Mucosa of descending colon (tissue), 3 donors: ENCODE data around the gene SPARC. TPM values are rescaled to one million over a fixed set of nuclear protein-coding genes. Genes with fewer than 3 reads are reported as not detected.

Source experiments
- ATAC-seq: fragments of 200-7000 bp; cut with Tn5 transposase; one replicate; pipeline ENCODE4 v1.9.1; 2020; ENCODE audit warnings: mild to moderate bottlenecking, moderate library complexity
- DNase-seq, 3 donors: peaks; one replicate each; pipeline ENCODE4 v3.0.0-alpha.2; 2020
- H3K36me3 ChIP-seq: fragments of 200-600 bp; one replicate; pipeline ENCODE4 v1.8.0; 2021; ENCODE audit warnings: low read depth, mild to moderate bottlenecking
- H3K4me1 ChIP-seq: fragments of 200-600 bp; one replicate; pipeline ENCODE4 v1.8.0; 2021; ENCODE audit warnings: low read depth, mild to moderate bottlenecking
- H3K4me3 ChIP-seq: fragments of 200-600 bp; one replicate; pipeline ENCODE4 v1.8.0; 2021; ENCODE audit warnings: mild to moderate bottlenecking
- H3K9me3 ChIP-seq: fragments of 200-600 bp; one replicate; pipeline ENCODE4 v1.8.0; 2021; ENCODE audit warnings: mild to moderate bottlenecking
- intact Hi-C, 2 donors: fragments of 100-400 bp; cut with DNase I in 1 of 2; cut with micrococcal nuclease in 1 of 2; formaldehyde crosslinking; loops; one replicate each; pipeline versions ENCODE4 v1.11.0 to v1.11.1; 2022; cut with DNase I, micrococcal nuclease
- total RNA-seq, 3 donors: library from RNA; stranded (reverse); fragmentation: NEBNext Ultra II Directional in 2 of 3; extraction: Animal tissue kit (Norgen Biotek cat#: 25700) in 2 of 3; gene quantifications; one replicate each; pipeline versions ENCODE4 v1.2.1 to v1.2.4, GENCODE V29; 2021 to 2023
- TF ChIP-seq, protein P1 (sequence below): fragments of 200-600 bp; IDR thresholded peaks from one replicate; pipeline ENCODE4 v1.8.0; 2022; ENCODE audit warnings: antibody characterized with exemption, mild to moderate bottlenecking
- donor health status: DM: no; HTN: no; CAD: no; lungs with moderate emphysema.
- donor health status: DM: no; HTN: no; CAD: no.
- donor health status: DM: no; HTN: yes; CAD: no.

SPARC gene
- total RNA-seq, 3 donors from 2014 or later, result 78.0 to 410 (median 227) TPM

GRCh38 chr5:151648988-151649387, 37.7 kb downstream of the SPARC start:
- intact Hi-C loops, result no loop called here
- H3K36me3 ChIP-seq, result no peaks in the 10 kb centered on the region
- ATAC-seq (no peak), DNase-seq (no peak)
- no peaks in the 10 kb centered on the region for H3K4me1 ChIP-seq
- no peak overlapping the region for H3K4me3 ChIP-seq
- no peaks in the 10 kb centered on the region for H3K9me3 ChIP-seq
- TF ChIP-seq, protein P1, sequence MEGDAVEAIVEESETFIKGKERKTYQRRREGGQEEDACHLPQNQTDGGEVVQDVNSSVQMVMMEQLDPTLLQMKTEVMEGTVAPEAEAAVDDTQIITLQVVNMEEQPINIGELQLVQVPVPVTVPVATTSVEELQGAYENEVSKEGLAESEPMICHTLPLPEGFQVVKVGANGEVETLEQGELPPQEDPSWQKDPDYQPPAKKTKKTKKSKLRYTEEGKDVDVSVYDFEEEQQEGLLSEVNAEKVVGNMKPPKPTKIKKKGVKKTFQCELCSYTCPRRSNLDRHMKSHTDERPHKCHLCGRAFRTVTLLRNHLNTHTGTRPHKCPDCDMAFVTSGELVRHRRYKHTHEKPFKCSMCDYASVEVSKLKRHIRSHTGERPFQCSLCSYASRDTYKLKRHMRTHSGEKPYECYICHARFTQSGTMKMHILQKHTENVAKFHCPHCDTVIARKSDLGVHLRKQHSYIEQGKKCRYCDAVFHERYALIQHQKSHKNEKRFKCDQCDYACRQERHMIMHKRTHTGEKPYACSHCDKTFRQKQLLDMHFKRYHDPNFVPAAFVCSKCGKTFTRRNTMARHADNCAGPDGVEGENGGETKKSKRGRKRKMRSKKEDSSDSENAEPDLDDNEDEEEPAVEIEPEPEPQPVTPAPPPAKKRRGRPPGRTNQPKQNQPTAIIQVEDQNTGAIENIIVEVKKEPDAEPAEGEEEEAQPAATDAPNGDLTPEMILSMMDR, result no peak

DNA sequence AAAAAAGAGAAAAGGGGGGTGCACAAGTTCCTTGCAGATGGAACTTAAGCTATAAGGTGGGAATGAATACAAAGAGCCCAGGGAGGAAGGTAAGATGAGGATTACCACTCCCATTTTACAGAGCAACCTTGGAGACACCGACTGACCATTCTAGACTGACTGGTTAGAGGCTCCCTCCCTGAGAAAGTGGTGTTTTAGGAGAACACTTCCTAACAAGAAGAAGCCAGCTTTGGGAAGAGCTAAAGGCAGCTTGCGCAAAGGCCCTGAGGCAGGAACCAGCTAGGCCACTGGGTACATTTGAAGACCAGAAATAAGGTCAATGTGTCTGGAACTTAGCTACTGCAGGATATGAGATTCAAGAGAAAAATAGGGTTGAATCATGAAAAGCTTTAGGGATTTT, 38.6 kb downstream of the SPARC start:
- no peaks in the 10 kb centered on the region for H3K36me3 ChIP-seq
- H3K4me3 ChIP-seq, result no peak overlapping the region
- intact Hi-C loops, result no loop called here
- H3K9me3 ChIP-seq, result no peaks in the 10 kb centered on the region
- ATAC-seq, result no peak
- no peak for DNase-seq
- no peaks in the 10 kb centered on the region for H3K4me1 ChIP-seq
- TF ChIP-seq, protein P1, result no peak

GRCh38 chr5:151647320-151647861, 39.3 kb downstream of the SPARC start:
- DNase-seq (no peak), ATAC-seq (no peak)
- TF ChIP-seq, protein P1, result no peak
- H3K36me3 ChIP-seq, result no peaks in the 10 kb centered on the region
- H3K4me1 ChIP-seq, result no peaks in the 10 kb centered on the region
- H3K9me3 ChIP-seq, result no peaks in the 10 kb centered on the region
- H3K4me3 ChIP-seq, result no peak overlapping the region
- intact Hi-C loops, result no loop called here

DNA sequence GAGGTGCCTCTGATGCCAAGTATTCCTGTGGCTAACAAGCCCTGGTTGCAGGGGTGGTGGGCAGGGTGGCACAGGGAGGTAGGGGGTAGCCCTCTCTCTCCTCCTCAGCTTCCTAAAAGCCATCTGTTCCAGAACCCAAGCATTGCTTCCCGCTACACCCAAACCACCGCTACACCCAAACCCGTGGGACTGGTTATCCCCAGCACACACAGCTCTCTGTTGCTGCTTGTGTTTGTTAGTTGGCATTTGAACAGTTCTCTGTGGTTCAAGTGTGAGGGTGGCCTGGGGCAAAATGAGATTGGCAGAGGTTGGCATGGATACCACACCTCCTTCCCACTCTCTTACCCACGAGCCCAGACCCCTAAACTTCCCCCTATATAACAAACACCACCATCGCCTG, 40.4 kb downstream of the SPARC start:
- no peak overlapping the region for H3K4me3 ChIP-seq
- TF ChIP-seq, protein P1, result no peak
- ATAC-seq (no peak), DNase-seq (no peak)
- no peaks in the 10 kb centered on the region for H3K36me3 ChIP-seq
- intact Hi-C loops, result no loop called here
- H3K4me1 ChIP-seq, result no peaks in the 10 kb centered on the region
- no peaks in the 10 kb centered on the region for H3K9me3 ChIP-seq

DNA sequence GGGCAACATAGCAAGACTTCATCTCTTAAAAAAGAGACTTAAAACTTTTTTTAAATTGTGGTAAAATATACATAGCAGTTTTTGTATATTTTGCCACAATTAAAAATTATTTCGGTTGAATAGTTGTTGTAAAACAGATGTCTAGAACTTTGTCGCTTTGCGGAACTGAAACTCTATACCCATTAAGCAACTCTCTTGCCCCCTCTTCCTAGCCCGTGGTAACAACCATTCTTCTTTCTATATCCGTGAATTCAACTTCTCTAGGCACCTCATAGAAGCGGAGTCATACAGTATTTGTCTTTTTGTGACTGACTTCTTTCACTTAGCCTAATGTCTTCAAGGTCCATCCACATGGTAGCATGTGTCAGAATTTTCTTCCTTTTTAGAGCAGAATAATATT, 43.3 kb downstream of the SPARC start:
- Histone ChIP-seq H3K4me3 (no peak overlapping the region), H3K4me1 (no peaks in the 10 kb centered on the region), H3K9me3 (no peaks in the 10 kb centered on the region), H3K36me3 (no peaks in the 10 kb centered on the region)
- intact Hi-C loops, result no loop called here
- TF ChIP-seq, protein P1, result no peak
- ATAC-seq, result no peak
- no peak for DNase-seq
